Glutamatergic neuron (in vitro differentiated cells): ENCODE measurements around the gene SAMSN1. TPM values are rescaled to one million over a fixed set of nuclear protein-coding genes. Genes with fewer than 3 reads are reported as not detected.

Source experiments
- DNase-seq: peaks from one replicate; pipeline ENCODE4 v3.0.0; 2022
- H3K27ac Mint-ChIP-seq: one replicate; pipeline ENCODE4 v1.8.0; 2020; ENCODE audit warnings: mild to moderate bottlenecking, mixed read lengths, inconsistent platforms; ENCODE audit not compliant: unreplicated experiment
- H3K27me3 Mint-ChIP-seq: one replicate; pipeline ENCODE4 v1.8.0; 2020; ENCODE audit warnings: mild to moderate bottlenecking, moderate library complexity, mixed read lengths, inconsistent platforms; ENCODE audit not compliant: unreplicated experiment
- H3K36me3 Mint-ChIP-seq: one replicate; pipeline ENCODE4 v1.8.0; 2020; ENCODE audit warnings: mild to moderate bottlenecking, mixed read lengths, inconsistent platforms; ENCODE audit not compliant: unreplicated experiment
- H3K4me1 Mint-ChIP-seq: one replicate; pipeline ENCODE4 v1.8.0; 2020; ENCODE audit warnings: mild to moderate bottlenecking, low read depth, mixed read lengths, inconsistent platforms; ENCODE audit not compliant: unreplicated experiment
- H3K4me3 Mint-ChIP-seq: one replicate; pipeline ENCODE4 v1.8.0; 2020; ENCODE audit warnings: mild to moderate bottlenecking, mixed read lengths, inconsistent platforms; ENCODE audit not compliant: unreplicated experiment
- H3K9me3 Mint-ChIP-seq: one replicate; pipeline ENCODE4 v1.8.0; 2020; ENCODE audit warnings: mild to moderate bottlenecking, moderate library complexity, mixed read lengths, inconsistent platforms; ENCODE audit not compliant: unreplicated experiment
- CTCF ChIP-seq: fragments of 200-600 bp; sonication (generic); IDR thresholded peaks from one replicate; pipeline ENCODE4 v1.5.0; 2021; ENCODE audit not compliant: partially characterized antibody, unreplicated experiment
- total RNA-seq: library from RNA; stranded (reverse); fragmentation: NEBNext Ultra II Directional; extraction: Animal tissue kit (Norgen Biotek cat#: 25700); gene quantifications from one replicate; pipeline ENCODE4 v1.2.1, GENCODE V29; 2021; ENCODE audit not compliant: unreplicated experiment

Gene SAMSN1
- total RNA-seq, 1 donor from 2014 or later = 28.3 TPM

GRCh38 chr21:14477841-14478240 is 68.3 kb downstream of the SAMSN1 start:
- Mint-ChIP-seq H3K27ac (no peak overlapping the region), H3K9me3 (peaks cover 2% of the 10 kb centered on the region), H3K36me3 (no peaks in the 10 kb centered on the region), H3K4me1 (no peaks in the 10 kb centered on the region), H3K27me3 (no peaks in the 10 kb centered on the region), H3K4me3 (no peak overlapping the region)
- no peak for DNase-seq
- TF ChIP-seq CTCF = no peak

DNA sequence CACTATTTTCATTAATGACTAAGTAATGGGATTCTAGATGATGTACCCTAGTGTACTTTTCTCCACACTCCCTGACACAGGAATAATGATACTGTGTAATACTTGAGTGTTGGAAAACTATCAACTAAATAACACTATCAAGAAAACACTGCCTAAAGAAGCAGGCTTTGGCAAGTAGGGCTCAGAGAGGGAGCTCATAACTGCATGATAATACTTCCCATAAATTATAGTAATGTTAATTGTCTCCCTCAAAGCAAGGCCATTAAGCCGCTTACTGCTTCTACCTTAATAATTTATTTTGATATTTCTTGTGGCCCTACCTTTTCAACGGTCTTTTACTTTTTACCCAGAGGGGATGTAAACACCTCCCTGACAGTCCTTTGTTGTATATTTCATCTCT is 69.0 kb downstream of the SAMSN1 start:
- no peak overlapping the region for H3K27ac Mint-ChIP-seq
- no peak for TF ChIP-seq CTCF
- no peak for DNase-seq
- peaks cover 2% of the 10 kb centered on the region for H3K9me3 Mint-ChIP-seq
- no peaks in the 10 kb centered on the region for H3K27me3 Mint-ChIP-seq
- no peaks in the 10 kb centered on the region for H3K36me3 Mint-ChIP-seq
- H3K4me3 Mint-ChIP-seq = no peak overlapping the region
- no peaks in the 10 kb centered on the region for H3K4me1 Mint-ChIP-seq

DNA sequence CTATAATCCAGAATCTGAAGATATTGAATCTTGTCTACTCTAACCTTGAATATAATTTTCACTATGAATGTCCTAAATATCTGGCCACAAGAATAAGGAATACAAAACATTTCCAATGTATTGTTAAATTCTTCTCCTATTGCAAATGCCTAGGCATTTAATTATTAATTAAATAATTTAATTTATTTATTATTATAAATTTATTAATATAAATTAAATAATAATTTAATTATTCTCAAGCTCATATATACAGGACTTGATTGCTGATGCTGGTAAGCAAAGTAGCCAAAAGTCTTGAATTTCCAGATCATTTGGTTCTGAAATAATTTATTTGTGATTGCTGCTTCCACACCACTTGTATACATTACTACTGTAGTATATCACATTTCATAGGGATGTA is 71.1 kb downstream of the SAMSN1 start:
- no peaks in the 10 kb centered on the region for H3K4me1 Mint-ChIP-seq
- H3K36me3 Mint-ChIP-seq = no peaks in the 10 kb centered on the region
- no peak for DNase-seq
- H3K27ac Mint-ChIP-seq = no peak overlapping the region
- TF ChIP-seq CTCF = no peak
- no peak overlapping the region for H3K4me3 Mint-ChIP-seq
- H3K27me3 Mint-ChIP-seq = no peaks in the 10 kb centered on the region
- H3K9me3 Mint-ChIP-seq = peaks cover 2% of the 10 kb centered on the region

- Mint-ChIP-seq H3K27ac (no peak overlapping the region), H3K36me3 (no peaks in the 10 kb centered on the region), H3K4me1 (no peaks in the 10 kb centered on the region), H3K27me3 (no peaks in the 10 kb centered on the region), H3K9me3 (no peaks in the 10 kb centered on the region), H3K4me3 (no peak overlapping the region)
- DNase-seq = no peak
- TF ChIP-seq CTCF = no peak
These were observed 76.5 kb downstream of the SAMSN1 start for GRCh38 chr21:14469641-14470040.

- no peak for TF ChIP-seq CTCF
- Mint-ChIP-seq H3K27me3 (no peaks in the 10 kb centered on the region), H3K4me3 (no peak overlapping the region), H3K9me3 (no peaks in the 10 kb centered on the region), H3K36me3 (no peaks in the 10 kb centered on the region), H3K4me1 (no peaks in the 10 kb centered on the region), H3K27ac (no peak overlapping the region)
- DNase-seq = no peak
These were observed 79.4 kb downstream of the SAMSN1 start for GRCh38 chr21:14466715-14467114.
